ENCODE data around the gene DPH5. TPM values are rescaled to one million over a fixed set of nuclear protein-coding genes. Genes with fewer than 3 reads are reported as not detected.
"Not testable (repeated sequence)": the region's sequence is repeated elsewhere in the genome, so short reads cannot be mapped to it uniquely, and the experiment has no call there.

The DPH5 gene
- total RNA-seq, 2 donors from 2014 or later: 17.2 to 39.0 TPM

DNA sequence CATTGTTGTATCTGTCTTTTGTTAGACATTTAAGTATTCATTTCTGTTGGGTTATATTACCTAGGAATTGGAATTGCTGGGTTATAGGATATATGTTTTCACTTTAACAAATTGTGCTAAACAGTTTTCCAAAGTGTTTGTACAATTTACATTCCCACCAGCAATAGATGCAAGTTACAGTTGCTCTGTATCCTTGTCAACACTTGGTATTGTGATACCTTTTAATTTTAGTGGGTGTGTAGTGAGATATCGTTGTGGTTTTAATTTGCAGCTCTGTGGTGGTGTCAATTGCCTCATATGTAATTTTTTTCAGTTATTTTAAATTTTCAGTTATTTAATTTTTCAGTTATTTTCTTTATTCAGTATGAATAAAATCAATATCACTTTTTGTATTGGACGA lies 7.4 kb upstream of the DPH5 start:
- no peak for DNase-seq (ENCODE audit: low spot score)
- H3K4me3 ChIP-seq: no peak overlapping the region
- TF ChIP-seq POLR2A (IDR thresholded peaks at IDR 0.05) (no peak), POLR2AphosphoS5 (IDR thresholded peaks at IDR 0.05) (no peak)
- TF ChIP-seq, protein P1, sequence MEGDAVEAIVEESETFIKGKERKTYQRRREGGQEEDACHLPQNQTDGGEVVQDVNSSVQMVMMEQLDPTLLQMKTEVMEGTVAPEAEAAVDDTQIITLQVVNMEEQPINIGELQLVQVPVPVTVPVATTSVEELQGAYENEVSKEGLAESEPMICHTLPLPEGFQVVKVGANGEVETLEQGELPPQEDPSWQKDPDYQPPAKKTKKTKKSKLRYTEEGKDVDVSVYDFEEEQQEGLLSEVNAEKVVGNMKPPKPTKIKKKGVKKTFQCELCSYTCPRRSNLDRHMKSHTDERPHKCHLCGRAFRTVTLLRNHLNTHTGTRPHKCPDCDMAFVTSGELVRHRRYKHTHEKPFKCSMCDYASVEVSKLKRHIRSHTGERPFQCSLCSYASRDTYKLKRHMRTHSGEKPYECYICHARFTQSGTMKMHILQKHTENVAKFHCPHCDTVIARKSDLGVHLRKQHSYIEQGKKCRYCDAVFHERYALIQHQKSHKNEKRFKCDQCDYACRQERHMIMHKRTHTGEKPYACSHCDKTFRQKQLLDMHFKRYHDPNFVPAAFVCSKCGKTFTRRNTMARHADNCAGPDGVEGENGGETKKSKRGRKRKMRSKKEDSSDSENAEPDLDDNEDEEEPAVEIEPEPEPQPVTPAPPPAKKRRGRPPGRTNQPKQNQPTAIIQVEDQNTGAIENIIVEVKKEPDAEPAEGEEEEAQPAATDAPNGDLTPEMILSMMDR (IDR thresholded peaks at IDR 0.05): no peak
- 98% methylated on average over 2 of the region's 2 CpGs for whole genome bisulfite sequencing
- no peaks in the 10 kb centered on the region for H3K4me1 ChIP-seq (replicated peaks)
- no peaks in the 10 kb centered on the region for H3K36me3 ChIP-seq
- intact Hi-C loops (cut with DNase I): no loop called here
- no peaks in the 10 kb centered on the region for H3K9me3 ChIP-seq
- no peak overlapping the region for H3K27ac ChIP-seq
- no peaks in the 10 kb centered on the region for H3K27me3 ChIP-seq (replicated peaks; ENCODE audit: insufficient read depth)

GRCh38 chr1:101032129-101032528 lies 6.5 kb upstream of the DPH5 start:
- H3K36me3 ChIP-seq; H3K4me3 ChIP-seq; DNase-seq (ENCODE audit: low spot score); H3K9me3 ChIP-seq; H3K27me3 ChIP-seq (replicated peaks; ENCODE audit: insufficient read depth); H3K27ac ChIP-seq; intact Hi-C loops (cut with DNase I); H3K4me1 ChIP-seq (replicated peaks): not testable (repeated sequence)
- WGBS: 94% methylated on average over 2 of the region's 2 CpGs

GRCh38 chr1:101030881-101031280 lies 5.3 kb upstream of the DPH5 start:
- DNase-seq (ENCODE audit: low spot score): no peak
- H3K27ac ChIP-seq: no peak overlapping the region
- H3K9me3 ChIP-seq: no peaks in the 10 kb centered on the region
- H3K4me3 ChIP-seq: no peak overlapping the region
- no peaks in the 10 kb centered on the region for H3K27me3 ChIP-seq (replicated peaks; ENCODE audit: insufficient read depth)
- no peaks in the 10 kb centered on the region for H3K36me3 ChIP-seq
- no peaks in the 10 kb centered on the region for H3K4me1 ChIP-seq (replicated peaks)
- WGBS: 92% methylated on average over 4 of the region's 4 CpGs
- intact Hi-C loops (cut with DNase I): no loop called here
- TF ChIP-seq, protein P1 (IDR thresholded peaks at IDR 0.05): no peak
- TF ChIP-seq POLR2A (IDR thresholded peaks at IDR 0.05) (no peak), POLR2AphosphoS5 (IDR thresholded peaks at IDR 0.05) (no peak)

DNA sequence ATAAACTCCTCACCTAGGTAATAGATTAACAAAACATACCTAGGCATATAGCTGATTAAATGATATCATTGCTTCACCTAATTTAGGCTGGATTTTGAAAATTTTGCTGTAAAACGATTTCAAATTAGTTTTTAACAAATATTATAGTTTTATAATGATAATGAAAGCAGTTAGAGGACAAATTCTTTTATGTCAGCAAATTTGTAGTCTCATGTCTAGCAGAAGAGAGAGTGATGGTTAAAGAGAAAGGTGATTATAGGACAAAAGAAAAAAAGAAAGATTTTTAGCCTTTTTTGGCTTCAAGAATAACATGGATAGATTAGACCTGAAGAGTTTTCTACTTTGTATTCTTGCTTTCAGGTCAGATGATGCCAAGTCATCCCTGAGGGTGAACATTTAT lies 3.6 kb upstream of the DPH5 start:
- Histone ChIP-seq H3K27ac (no peak overlapping the region), H3K36me3 (no peaks in the 10 kb centered on the region), H3K4me1 (replicated peaks) (no peaks in the 10 kb centered on the region), H3K27me3 (replicated peaks; ENCODE audit: insufficient read depth) (no peaks in the 10 kb centered on the region), H3K4me3 (no peak overlapping the region), H3K9me3 (no peaks in the 10 kb centered on the region)
- TF ChIP-seq POLR2A (IDR thresholded peaks at IDR 0.05): no peak
- TF ChIP-seq POLR2AphosphoS5 (IDR thresholded peaks at IDR 0.05): no peak
- TF ChIP-seq, protein P1 (IDR thresholded peaks at IDR 0.05): no peak
- DNase-seq (ENCODE audit: low spot score): no peak
- intact Hi-C loops (cut with DNase I): loop anchor here (5.0 kb wide), 1 partner anchor 208 kb away; the partner anchor contains the start of gene S1PR1
- 88% methylated on average over 1 of the region's 1 CpG for WGBS

GRCh38 chr1:101028466-101028865 lies 2.9 kb upstream of the DPH5 start:
- H3K4me1 ChIP-seq (replicated peaks): no peaks in the 10 kb centered on the region
- intact Hi-C loops (cut with DNase I): loop anchor here (5.0 kb wide), 1 partner anchor 209 kb away; the partner anchor contains the start of gene S1PR1
- WGBS: 83% methylated on average over 2 of the region's 2 CpGs
- no peaks in the 10 kb centered on the region for H3K36me3 ChIP-seq
- DNase-seq (ENCODE audit: low spot score): no peak
- H3K27ac ChIP-seq: no peak overlapping the region
- no peak for TF ChIP-seq POLR2A (IDR thresholded peaks at IDR 0.05)
- no peaks in the 10 kb centered on the region for H3K27me3 ChIP-seq (replicated peaks; ENCODE audit: insufficient read depth)
- H3K4me3 ChIP-seq: no peak overlapping the region
- H3K9me3 ChIP-seq: no peaks in the 10 kb centered on the region

GRCh38 chr1:101027194-101027772 lies 1.7 kb upstream of the DPH5 start:
- TF ChIP-seq, protein P1 (IDR thresholded peaks at IDR 0.05): no peak
- TF ChIP-seq POLR2A (IDR thresholded peaks at IDR 0.05) (no peak), POLR2AphosphoS5 (IDR thresholded peaks at IDR 0.05) (no peak)
- no peak for DNase-seq (ENCODE audit: low spot score)
- 87% methylated on average over 6 of the region's 6 CpGs for WGBS
- Histone ChIP-seq H3K27ac (no peak overlapping the region), H3K9me3 (no peaks in the 10 kb centered on the region), H3K4me3 (no peak overlapping the region), H3K36me3 (no peaks in the 10 kb centered on the region), H3K27me3 (replicated peaks; ENCODE audit: insufficient read depth) (no peaks in the 10 kb centered on the region), H3K4me1 (replicated peaks) (no peaks in the 10 kb centered on the region)
- intact Hi-C loops (cut with DNase I): loop anchor here (5.0 kb wide), 1 partner anchor 210 kb away; the partner anchor contains the start of gene S1PR1
